Lower lobe of right lung (tissue), 2 donors: ENCODE results near the gene SSBP2. TPM values are rescaled to one million over a fixed set of nuclear protein-coding genes. Genes with fewer than 3 reads are reported as not detected.
"Not testable (repeated sequence)": the region's sequence is repeated elsewhere in the genome, so short reads cannot be mapped to it uniquely, and the experiment has no call there.

ENCODE experiments used
- ATAC-seq, 2 donors: fragments of 200-7000 bp; cut with Tn5 transposase; one replicate each; pipeline ENCODE4 v1.9.1; 2020 to 2022; ENCODE audit warnings: mild to moderate bottlenecking in 2 of 2, moderate library complexity in 2 of 2
- DNase-seq: peaks from one replicate; pipeline ENCODE4 v3.0.0-alpha.2; 2020
- H3K27ac ChIP-seq: fragments of 200-600 bp; one replicate; pipeline ENCODE4 v1.8.0; 2022
- H3K27me3 ChIP-seq: fragments of 200-600 bp; one replicate; pipeline ENCODE4 v1.8.0; 2022; ENCODE audit warnings: low read depth
- H3K36me3 ChIP-seq: fragments of 200-600 bp; one replicate; pipeline ENCODE4 v1.8.0; 2022; ENCODE audit warnings: mild to moderate bottlenecking
- H3K4me1 ChIP-seq: fragments of 200-600 bp; one replicate; pipeline ENCODE4 v1.8.0; 2022
- H3K4me3 ChIP-seq: fragments of 200-600 bp; one replicate; pipeline ENCODE4 v1.8.0; 2022; ENCODE audit warnings: mild to moderate bottlenecking
- H3K9me3 ChIP-seq: fragments of 200-600 bp; one replicate; pipeline ENCODE4 v1.8.0; 2022
- intact Hi-C: fragments of 100-400 bp; cut with DNase I; formaldehyde crosslinking; loops from one replicate; pipeline ENCODE4 v1.11.0; 2022
- total RNA-seq: library from RNA; stranded (reverse); fragmentation: NEBNext Ultra II Directional; extraction: Animal tissue kit (Norgen Biotek cat#: 25700); gene quantifications from one replicate; pipeline ENCODE4 v1.2.1, GENCODE V29; 2021
- TF ChIP-seq, protein P1 (sequence below): fragments of 200-600 bp; IDR thresholded peaks from one replicate; pipeline ENCODE4 v1.8.0; 2022; ENCODE audit warnings: antibody characterized with exemption, mild to moderate bottlenecking
- donor health status: DM: no; HTN: yes; CAD: no; lungs with severe emphysema.

SSBP2 gene
- total RNA-seq, 1 donor from 2014 or later: 41.1 TPM

DNA sequence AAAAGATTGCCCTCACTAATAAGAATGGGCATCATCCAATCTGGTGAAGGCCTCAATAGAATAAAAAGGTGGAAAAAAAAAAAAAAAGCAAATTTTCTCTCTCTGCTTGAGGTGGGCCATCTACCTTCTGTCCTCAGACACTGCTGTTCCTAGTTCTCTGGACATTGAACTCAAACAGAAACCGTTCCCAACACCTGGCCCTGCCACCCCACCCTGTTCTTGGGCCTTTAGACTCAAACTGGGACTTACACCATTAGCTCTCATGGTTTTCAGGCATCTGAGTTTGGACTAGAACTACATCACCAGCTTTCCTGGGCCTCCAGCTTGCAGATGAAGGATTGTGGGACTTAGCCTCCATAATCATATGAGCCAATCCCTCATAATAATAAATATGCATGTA lies 71.0 kb downstream of the SSBP2 start:
- ATAC-seq (no peak), DNase-seq (no peak)
- Histone ChIP-seq H3K4me1 (no peaks in the 10 kb centered on the region), H3K27ac (no peak overlapping the region), H3K27me3 (no peaks in the 10 kb centered on the region), H3K4me3 (no peak overlapping the region), H3K36me3 (no peaks in the 10 kb centered on the region), H3K9me3 (peaks cover 11% of the 10 kb centered on the region)
- TF ChIP-seq, protein P1, sequence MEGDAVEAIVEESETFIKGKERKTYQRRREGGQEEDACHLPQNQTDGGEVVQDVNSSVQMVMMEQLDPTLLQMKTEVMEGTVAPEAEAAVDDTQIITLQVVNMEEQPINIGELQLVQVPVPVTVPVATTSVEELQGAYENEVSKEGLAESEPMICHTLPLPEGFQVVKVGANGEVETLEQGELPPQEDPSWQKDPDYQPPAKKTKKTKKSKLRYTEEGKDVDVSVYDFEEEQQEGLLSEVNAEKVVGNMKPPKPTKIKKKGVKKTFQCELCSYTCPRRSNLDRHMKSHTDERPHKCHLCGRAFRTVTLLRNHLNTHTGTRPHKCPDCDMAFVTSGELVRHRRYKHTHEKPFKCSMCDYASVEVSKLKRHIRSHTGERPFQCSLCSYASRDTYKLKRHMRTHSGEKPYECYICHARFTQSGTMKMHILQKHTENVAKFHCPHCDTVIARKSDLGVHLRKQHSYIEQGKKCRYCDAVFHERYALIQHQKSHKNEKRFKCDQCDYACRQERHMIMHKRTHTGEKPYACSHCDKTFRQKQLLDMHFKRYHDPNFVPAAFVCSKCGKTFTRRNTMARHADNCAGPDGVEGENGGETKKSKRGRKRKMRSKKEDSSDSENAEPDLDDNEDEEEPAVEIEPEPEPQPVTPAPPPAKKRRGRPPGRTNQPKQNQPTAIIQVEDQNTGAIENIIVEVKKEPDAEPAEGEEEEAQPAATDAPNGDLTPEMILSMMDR: no peak
- intact Hi-C loops: no loop called here

DNA sequence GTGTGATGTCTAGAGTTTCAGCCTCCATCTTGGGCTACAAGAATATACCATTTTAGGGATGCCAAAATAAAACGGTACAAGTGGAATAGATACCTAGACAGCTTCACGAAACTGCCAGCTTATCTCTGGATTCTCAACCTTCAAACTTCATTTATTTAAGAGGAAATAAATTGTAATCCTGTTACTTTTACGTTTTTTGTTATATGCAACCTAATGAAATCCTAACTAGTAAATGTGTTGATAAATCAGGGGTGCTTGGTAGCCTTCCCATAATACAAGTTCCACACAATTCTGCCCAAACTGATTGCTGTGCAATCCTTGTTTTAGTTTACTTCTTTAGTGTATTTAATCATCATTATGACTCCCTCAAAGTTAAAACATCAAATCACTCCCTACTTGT lies 75.5 kb downstream of the SSBP2 start:
- Histone ChIP-seq H3K4me1 (no peaks in the 10 kb centered on the region), H3K27me3 (no peaks in the 10 kb centered on the region), H3K36me3 (no peaks in the 10 kb centered on the region), H3K4me3 (no peak overlapping the region), H3K9me3 (no peaks in the 10 kb centered on the region), H3K27ac (no peak overlapping the region)
- intact Hi-C loops: no loop called here
- DNase-seq (no peak), ATAC-seq (no peak)
- TF ChIP-seq, protein P1: no peak

- Histone ChIP-seq H3K9me3 (no peaks in the 10 kb centered on the region), H3K36me3 (no peaks in the 10 kb centered on the region), H3K27ac (no peak overlapping the region), H3K4me1 (no peaks in the 10 kb centered on the region), H3K4me3 (no peak overlapping the region), H3K27me3 (no peaks in the 10 kb centered on the region)
- intact Hi-C loops: no loop called here
- TF ChIP-seq, protein P1: no peak
- DNase-seq: no peak
- no peak for ATAC-seq
Measured at GRCh38 chr5:81665795-81666194, 85.1 kb downstream of the SSBP2 start.

- DNase-seq, H3K9me3 ChIP-seq, H3K27me3 ChIP-seq, H3K27ac ChIP-seq, H3K4me1 ChIP-seq, H3K4me3 ChIP-seq, intact Hi-C loops, H3K36me3 ChIP-seq, ATAC-seq: not testable (repeated sequence)
Measured at GRCh38 chr5:81660624-81661023, 90.3 kb downstream of the SSBP2 start.

DNA sequence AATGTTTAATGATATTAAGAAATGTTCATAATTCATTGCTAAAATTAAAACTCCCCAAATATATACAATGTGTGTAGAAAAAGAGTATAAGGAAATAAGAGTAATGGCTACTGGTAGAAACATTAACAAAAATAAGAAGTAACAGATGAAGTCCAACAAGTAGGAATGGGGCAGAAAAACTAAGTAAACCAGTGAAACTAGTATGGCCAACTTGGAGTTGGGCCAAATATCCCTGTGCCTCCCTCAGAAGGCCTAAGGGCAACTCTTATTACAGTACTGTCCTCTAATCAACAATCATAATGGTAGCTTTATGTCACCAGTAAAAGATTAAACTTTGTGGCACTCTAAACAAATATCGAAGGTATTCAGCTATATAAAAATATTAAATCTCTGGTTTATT lies 93.5 kb downstream of the SSBP2 start:
- no peak for ATAC-seq

GRCh38 chr5:81656783-81657182 lies 94.1 kb downstream of the SSBP2 start:
- no peak overlapping the region for H3K4me3 ChIP-seq
- TF ChIP-seq, protein P1: no peak
- no peaks in the 10 kb centered on the region for H3K9me3 ChIP-seq
- DNase-seq: no peak
- no peak for ATAC-seq
- intact Hi-C loops: no loop called here
- H3K4me1 ChIP-seq: no peaks in the 10 kb centered on the region
- H3K27me3 ChIP-seq: no peaks in the 10 kb centered on the region
- no peak overlapping the region for H3K27ac ChIP-seq
- no peaks in the 10 kb centered on the region for H3K36me3 ChIP-seq

More for the DNA sequence above, 93.5 kb downstream of the SSBP2 start:
- H3K27ac ChIP-seq: no peak overlapping the region
- intact Hi-C loops: no loop called here
- DNase-seq: no peak
- no peaks in the 10 kb centered on the region for H3K9me3 ChIP-seq
- H3K4me3 ChIP-seq: no peak overlapping the region
- no peaks in the 10 kb centered on the region for H3K27me3 ChIP-seq
- no peaks in the 10 kb centered on the region for H3K4me1 ChIP-seq
- TF ChIP-seq, protein P1: no peak
- no peaks in the 10 kb centered on the region for H3K36me3 ChIP-seq
